PFSK-1 (cell line): ENCODE results near the gene DCAF15.

Experiments
- POLR2AphosphoS5 ChIP-seq: IDR thresholded peaks from 2 replicates; pipeline ENCODE4 v1.6.1; 2012; ENCODE audit warnings: low read depth, mild to moderate bottlenecking, control low read depth, low read length, moderate library complexity
- SIN3A ChIP-seq: IDR thresholded peaks from 2 replicates; pipeline ENCODE4 v1.6.1; 2012; ENCODE audit warnings: mild to moderate bottlenecking, low read length, moderate library complexity, borderline replicate concordance; ENCODE audit not compliant: insufficient read depth
- TF ChIP-seq, protein P1 (sequence below), 2 experiments: IDR thresholded peaks; 2 replicates each; pipeline versions ENCODE4 v1.6.1 to v1.8.0; 2011 to 2012; ENCODE audit warnings: low read depth in 2 of 2, low read length in 2 of 2, control low read depth in 1 of 2, inconsistent platforms in 1 of 2, mild to moderate bottlenecking in 1 of 2, moderate library complexity in 1 of 2; ENCODE audit not compliant: insufficient read depth in 1 of 2

- TF ChIP-seq, protein P1, sequence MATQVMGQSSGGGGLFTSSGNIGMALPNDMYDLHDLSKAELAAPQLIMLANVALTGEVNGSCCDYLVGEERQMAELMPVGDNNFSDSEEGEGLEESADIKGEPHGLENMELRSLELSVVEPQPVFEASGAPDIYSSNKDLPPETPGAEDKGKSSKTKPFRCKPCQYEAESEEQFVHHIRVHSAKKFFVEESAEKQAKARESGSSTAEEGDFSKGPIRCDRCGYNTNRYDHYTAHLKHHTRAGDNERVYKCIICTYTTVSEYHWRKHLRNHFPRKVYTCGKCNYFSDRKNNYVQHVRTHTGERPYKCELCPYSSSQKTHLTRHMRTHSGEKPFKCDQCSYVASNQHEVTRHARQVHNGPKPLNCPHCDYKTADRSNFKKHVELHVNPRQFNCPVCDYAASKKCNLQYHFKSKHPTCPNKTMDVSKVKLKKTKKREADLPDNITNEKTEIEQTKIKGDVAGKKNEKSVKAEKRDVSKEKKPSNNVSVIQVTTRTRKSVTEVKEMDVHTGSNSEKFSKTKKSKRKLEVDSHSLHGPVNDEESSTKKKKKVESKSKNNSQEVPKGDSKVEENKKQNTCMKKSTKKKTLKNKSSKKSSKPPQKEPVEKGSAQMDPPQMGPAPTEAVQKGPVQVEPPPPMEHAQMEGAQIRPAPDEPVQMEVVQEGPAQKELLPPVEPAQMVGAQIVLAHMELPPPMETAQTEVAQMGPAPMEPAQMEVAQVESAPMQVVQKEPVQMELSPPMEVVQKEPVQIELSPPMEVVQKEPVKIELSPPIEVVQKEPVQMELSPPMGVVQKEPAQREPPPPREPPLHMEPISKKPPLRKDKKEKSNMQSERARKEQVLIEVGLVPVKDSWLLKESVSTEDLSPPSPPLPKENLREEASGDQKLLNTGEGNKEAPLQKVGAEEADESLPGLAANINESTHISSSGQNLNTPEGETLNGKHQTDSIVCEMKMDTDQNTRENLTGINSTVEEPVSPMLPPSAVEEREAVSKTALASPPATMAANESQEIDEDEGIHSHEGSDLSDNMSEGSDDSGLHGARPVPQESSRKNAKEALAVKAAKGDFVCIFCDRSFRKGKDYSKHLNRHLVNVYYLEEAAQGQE (IDR thresholded peaks at IDR 0.05; ENCODE audit: insufficient read depth in 1 of 2, low read depth in 2 of 2, low read length in 2 of 2): no peak
- TF ChIP-seq POLR2AphosphoS5 (no peak), SIN3A (no peak)
Measured at GRCh38 chr19:13972368-13973155, 20.3 kb downstream of the DCAF15 start.
